GM21825 (cell line): Measurements from ENCODE around the gene PAX2.

Experiments used
- ATAC-seq: cut with Tn5 transposase; IDR thresholded peaks from one replicate; pipeline ENCODE4 v1.9.1; 2021; ENCODE audit warnings: mild to moderate bottlenecking, moderate library complexity; ENCODE audit not compliant: unreplicated experiment

Gene PAX2

GRCh38 chr10:100782461-100783244 is 37.3 kb downstream of the PAX2 start:
- ATAC-seq, result no peak

GRCh38 chr10:100784126-100784525 is 38.7 kb downstream of the PAX2 start:
- no peak for ATAC-seq

GRCh38 chr10:100786591-100786990 is 41.2 kb downstream of the PAX2 start:
- ATAC-seq, result no peak

- no peak for ATAC-seq
Observed at GRCh38 chr10:100788002-100788903, 42.9 kb downstream of the PAX2 start.

DNA sequence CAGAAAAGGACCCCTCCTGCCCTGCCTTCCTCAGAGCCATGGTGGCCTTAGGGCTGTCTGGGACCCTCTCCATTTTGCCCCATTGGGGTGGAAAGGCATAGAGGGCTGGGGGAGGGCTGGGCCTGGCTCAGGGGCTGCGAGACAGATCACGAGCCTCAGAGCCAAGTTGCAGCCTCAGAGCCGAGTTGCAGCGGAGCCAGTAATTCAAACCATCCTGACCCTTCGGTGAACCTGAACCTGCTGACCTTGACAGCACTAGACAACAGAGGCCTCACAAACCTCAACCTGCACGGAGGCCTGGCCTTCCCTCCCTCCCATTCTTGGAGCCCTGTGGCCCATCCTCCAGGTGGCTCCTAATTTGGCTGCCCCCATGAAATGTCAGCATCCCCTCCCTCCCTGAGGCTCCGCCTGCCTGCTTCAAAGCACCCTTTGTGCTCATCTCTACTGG is 45.4 kb downstream of the PAX2 start:
- no peak for ATAC-seq

GRCh38 chr10:100791369-100792058 is 46.1 kb downstream of the PAX2 start:
- no peak for ATAC-seq

DNA sequence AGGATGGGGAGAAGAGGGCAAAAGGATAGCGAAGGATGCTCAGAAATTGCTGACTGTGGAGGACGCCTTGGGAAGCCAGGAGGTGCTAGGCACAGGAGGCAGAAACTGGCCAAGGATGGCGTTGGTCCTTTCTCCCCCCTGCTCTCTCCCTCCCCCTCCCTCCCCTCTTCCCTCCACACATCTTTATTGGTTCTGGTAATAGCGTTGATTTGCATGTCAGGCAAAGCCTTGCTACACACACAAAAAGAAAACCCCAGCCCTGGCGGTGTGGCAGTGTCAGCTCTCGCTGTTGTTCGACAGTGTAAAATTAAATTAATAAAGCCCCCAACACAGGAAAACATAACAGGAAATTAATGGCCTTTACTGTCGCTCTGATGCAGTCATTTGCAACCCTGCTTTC is 47.2 kb downstream of the PAX2 start:
- ATAC-seq, result no peak

- ATAC-seq, result no peak
Observed at GRCh38 chr10:100793055-100793454, 47.7 kb downstream of the PAX2 start.

- no peak for ATAC-seq
Observed at GRCh38 chr10:100799881-100800280, 54.5 kb downstream of the PAX2 start.

- no peak for ATAC-seq
Observed at GRCh38 chr10:100800931-100801330, 55.5 kb downstream of the PAX2 start.

DNA sequence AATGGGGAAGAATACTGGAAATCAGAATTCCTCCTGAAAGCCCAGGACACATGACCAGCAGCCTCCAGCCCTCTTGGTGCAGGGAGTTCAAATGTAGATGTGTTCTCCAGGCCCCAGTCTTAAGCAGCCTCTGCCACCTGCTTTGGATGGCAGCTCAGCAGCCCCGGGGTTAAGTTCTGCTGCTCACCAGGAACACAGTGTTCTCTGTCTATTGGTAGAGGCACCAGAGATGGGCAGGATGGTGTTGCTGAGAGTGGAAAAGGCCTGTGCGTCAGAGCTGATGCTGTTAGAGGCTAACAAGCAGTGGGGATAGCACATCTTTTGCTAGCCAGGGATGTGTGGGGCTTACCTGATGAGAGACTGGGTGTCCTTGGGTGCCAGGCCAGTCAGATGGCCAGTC is 56.8 kb downstream of the PAX2 start:
- no peak for ATAC-seq

DNA sequence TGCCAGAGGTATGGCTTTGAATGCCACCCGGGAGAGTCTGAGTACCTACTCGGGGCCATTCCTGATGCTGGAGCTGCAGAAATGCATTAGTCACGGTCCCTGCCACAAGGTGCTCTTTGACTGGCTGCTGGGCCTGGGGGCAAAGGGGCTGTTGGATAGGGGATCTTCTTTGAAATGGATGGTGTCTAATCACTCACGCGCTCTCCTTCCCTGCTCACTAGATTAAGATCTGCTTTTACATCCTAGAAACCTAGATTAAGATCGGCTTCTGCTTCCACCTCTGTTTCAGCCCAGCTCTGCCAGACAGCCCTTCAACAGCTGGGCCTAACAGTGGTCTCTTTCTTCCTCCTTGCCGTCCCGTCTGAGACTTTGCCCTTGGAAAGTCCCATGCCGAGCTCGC is 57.2 kb downstream of the PAX2 start:
- no peak for ATAC-seq

- no peak for ATAC-seq
Observed at GRCh38 chr10:100803492-100803891, 58.1 kb downstream of the PAX2 start.

GRCh38 chr10:100803908-100804307 is 58.5 kb downstream of the PAX2 start:
- no peak for ATAC-seq

GRCh38 chr10:100805543-100806355 is 60.4 kb downstream of the PAX2 start:
- no peak for ATAC-seq

DNA sequence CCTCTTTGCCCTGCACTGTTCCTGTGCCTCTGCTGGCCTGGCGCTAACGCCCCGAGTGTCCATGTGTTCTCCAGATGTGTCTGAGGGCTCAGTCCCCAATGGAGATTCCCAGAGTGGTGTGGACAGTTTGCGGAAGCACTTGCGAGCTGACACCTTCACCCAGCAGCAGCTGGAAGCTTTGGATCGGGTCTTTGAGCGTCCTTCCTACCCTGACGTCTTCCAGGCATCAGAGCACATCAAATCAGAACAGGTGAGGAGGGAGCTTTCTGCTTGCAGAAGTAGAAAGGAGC is 60.9 kb downstream of the PAX2 start:
- ATAC-seq, result no peak

DNA sequence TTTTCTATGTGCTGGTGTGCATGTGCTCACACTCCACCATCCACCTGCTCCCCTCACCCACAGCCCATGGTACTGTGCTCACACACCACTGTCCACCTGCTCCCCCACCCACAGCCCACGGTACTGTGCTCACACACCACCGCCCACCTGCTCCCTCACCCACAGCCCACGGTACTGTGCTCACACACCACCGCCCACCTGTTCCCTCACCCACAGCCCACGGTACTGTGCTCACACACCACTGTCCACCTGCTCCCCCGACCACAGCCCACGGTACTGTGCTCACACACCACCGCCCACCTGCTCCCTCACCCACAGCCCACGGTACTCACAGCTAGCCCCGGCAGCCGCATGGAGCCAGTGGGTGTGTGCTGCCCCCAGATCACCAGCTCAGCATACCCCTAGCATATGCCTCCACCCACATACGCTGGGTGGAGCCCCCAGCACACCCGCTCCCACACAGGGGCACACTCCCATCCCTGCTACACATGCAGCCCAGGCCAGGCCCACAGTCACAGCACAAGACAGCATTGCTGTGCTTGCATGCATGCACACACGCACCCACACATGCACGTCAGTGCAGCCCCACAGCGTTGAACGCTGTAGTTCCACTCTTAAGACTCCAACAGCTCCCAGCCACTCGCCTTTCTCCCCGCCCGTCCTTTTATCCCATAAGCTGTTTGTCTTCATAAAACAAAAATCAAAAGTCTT is 62.0 kb downstream of the PAX2 start:
- no peak for ATAC-seq

GRCh38 chr10:100808876-100809275 is 63.5 kb downstream of the PAX2 start:
- no peak for ATAC-seq

DNA sequence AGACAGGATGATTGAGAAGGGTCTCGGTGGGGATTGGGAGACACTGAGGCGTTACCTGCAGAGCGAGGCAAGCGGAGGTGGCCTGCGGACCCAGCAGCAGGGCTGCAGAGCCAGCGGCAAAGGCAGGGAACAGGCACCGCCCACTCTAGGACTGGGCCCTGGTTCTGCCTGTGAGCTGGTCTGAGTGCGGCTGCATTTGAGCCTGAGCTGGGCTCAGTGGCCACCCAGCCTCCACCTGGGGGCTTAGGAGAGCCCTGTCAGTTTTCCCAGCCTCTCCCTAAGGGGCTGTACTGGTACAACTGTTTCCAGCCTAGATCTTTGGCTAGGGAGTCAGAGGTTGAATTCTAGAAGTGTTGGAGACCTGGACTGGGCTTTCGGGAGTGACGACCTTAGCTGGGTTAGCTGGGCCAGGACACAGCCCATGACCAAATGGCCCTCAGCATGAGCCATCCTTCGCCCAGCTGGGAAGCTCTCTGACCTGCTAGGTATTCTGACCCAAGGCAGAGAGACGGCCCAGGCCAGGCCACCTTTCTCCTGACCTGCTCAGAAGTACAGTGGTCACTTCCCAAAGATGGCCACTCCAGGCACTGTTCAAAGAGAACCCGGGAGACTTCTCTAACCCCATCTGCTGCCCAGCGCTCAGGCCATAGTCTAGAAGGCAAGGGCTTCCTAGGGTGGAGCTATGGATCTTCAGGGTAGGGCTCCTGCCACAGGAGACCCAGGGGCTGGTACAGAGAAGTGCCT is 64.9 kb downstream of the PAX2 start:
- no peak for ATAC-seq

DNA sequence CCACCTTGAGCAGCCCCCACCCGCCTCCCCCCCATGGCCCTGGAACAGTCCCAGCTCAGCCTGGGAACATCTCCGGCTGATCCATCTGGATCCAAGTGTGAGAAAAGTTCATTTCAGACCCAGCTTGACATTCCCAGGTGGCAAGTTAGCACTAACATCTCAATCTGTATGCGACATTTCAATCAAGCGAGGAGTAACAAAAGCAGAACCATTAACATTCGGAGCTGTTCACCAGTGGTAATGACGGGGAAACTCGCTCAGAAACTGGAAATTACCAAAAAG is 65.4 kb downstream of the PAX2 start:
- no peak for ATAC-seq
